GM12801 (cell line): ENCODE data around the gene ENG.

Source experiments
- CTCF ChIP-seq: IDR thresholded peaks from one replicate; pipeline ENCODE4 v1.5.1; 2011; ENCODE audit warnings: control low read depth; ENCODE audit not compliant: insufficient read length; ENCODE audit errors: extremely low read depth

Gene ENG

GRCh38 chr9:127810378-127811187, 43.9 kb downstream of the ENG start:
- no peak for TF ChIP-seq CTCF

GRCh38 chr9:127809540-127810377, 44.7 kb downstream of the ENG start:
- no peak for TF ChIP-seq CTCF

- TF ChIP-seq CTCF = no peak
These were observed 45.4 kb downstream of the ENG start for GRCh38 chr9:127809002-127809539.

- no peak for TF ChIP-seq CTCF
These were observed 46.0 kb downstream of the ENG start for GRCh38 chr9:127808347-127809001.

GRCh38 chr9:127806871-127807270, 47.6 kb downstream of the ENG start:
- TF ChIP-seq CTCF = no peak

GRCh38 chr9:127805620-127806019, 48.8 kb downstream of the ENG start:
- TF ChIP-seq CTCF = no peak
